ENCODE results near the gene KAT6B. TPM values are rescaled to one million over a fixed set of nuclear protein-coding genes. Genes with fewer than 3 reads are reported as not detected.

KAT6B gene
- total RNA-seq, 1 donor, result 26.3 TPM

DNA sequence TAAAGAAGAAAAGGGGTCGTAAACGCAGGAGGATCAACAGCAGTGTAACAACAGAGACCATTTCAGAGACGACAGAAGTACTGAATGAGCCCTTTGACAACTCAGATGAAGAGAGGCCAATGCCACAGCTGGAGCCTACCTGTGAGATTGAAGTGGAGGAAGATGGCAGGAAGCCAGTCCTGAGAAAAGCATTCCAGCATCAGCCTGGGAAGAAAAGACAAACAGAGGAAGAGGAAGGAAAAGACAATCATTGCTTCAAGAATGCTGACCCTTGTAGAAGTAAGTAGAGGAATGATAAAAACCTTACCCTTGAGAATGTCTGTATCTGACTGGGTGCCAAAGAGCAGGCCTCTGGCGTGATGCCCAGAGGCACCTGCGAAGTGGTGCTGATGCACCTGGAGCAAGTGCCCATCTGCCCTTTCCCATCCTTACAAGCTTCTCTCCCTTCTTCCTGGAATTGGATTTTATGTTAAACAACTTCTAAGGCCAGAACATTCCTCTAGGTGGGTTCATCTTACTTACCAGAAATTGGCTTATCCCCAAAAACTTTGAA, 198.6 kb downstream of the KAT6B start:
- DNase-seq (ENCODE audit: low read depth), result no peak
- TF ChIP-seq, protein P1, sequence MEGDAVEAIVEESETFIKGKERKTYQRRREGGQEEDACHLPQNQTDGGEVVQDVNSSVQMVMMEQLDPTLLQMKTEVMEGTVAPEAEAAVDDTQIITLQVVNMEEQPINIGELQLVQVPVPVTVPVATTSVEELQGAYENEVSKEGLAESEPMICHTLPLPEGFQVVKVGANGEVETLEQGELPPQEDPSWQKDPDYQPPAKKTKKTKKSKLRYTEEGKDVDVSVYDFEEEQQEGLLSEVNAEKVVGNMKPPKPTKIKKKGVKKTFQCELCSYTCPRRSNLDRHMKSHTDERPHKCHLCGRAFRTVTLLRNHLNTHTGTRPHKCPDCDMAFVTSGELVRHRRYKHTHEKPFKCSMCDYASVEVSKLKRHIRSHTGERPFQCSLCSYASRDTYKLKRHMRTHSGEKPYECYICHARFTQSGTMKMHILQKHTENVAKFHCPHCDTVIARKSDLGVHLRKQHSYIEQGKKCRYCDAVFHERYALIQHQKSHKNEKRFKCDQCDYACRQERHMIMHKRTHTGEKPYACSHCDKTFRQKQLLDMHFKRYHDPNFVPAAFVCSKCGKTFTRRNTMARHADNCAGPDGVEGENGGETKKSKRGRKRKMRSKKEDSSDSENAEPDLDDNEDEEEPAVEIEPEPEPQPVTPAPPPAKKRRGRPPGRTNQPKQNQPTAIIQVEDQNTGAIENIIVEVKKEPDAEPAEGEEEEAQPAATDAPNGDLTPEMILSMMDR (IDR thresholded peaks at IDR 0.05; ENCODE audit: insufficient read depth, low read depth, low read length), result no peak
- H3K4me3 ChIP-seq (ENCODE audit: low read depth, low read length), result no peak overlapping the region

GRCh38 chr10:75028049-75028448, 201.6 kb downstream of the KAT6B start:
- TF ChIP-seq, protein P1 (IDR thresholded peaks at IDR 0.05; ENCODE audit: insufficient read depth, low read depth, low read length), result no peak
- H3K4me3 ChIP-seq (ENCODE audit: low read depth, low read length), result no peak overlapping the region

DNA sequence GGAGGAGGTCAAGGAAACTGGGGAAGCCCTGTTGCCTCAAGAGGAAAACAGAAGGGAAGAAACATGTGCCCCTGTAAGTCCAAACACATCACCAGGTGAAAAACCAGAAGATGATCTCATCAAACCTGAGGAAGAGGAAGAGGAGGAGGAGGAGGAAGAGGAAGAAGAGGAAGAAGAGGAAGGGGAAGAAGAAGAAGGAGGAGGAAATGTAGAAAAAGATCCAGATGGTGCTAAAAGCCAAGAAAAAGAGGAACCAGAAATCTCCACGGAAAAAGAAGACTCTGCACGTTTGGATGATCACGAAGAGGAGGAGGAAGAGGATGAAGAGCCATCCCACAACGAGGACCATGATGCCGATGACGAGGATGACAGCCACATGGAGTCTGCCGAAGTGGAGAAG, 202.3 kb downstream of the KAT6B start:
- TF ChIP-seq, protein P1 (IDR thresholded peaks at IDR 0.05; ENCODE audit: insufficient read depth, low read depth, low read length), result no peak
- no peak for DNase-seq (ENCODE audit: low read depth)
- H3K4me3 ChIP-seq (ENCODE audit: low read depth, low read length), result no peak overlapping the region

More at GRCh38 chr10:75028049-75028448, 201.6 kb downstream of the KAT6B start:
- no peak for DNase-seq (ENCODE audit: low read depth)

DNA sequence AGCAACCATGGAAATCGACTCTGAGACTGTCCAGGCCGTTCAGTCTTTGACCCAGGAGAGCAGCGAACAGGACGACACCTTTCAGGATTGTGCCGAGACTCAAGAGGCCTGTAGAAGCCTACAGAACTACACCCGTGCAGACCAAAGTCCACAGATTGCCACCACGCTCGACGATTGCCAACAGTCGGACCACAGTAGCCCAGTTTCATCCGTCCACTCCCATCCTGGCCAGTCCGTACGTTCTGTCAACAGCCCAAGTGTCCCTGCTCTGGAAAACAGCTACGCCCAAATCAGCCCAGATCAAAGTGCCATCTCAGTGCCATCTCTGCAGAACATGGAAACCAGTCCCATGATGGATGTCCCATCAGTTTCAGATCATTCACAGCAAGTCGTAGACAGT, 203.0 kb downstream of the KAT6B start:
- TF ChIP-seq, protein P1 (IDR thresholded peaks at IDR 0.05; ENCODE audit: insufficient read depth, low read depth, low read length), result no peak
- no peak overlapping the region for H3K4me3 ChIP-seq (ENCODE audit: low read depth, low read length)
- no peak for DNase-seq (ENCODE audit: low read depth)

- H3K4me3 ChIP-seq (ENCODE audit: low read depth, low read length), result no peak overlapping the region
- DNase-seq (ENCODE audit: low read depth), result peak; percentile 86
- TF ChIP-seq, protein P1 (IDR thresholded peaks at IDR 0.05; ENCODE audit: insufficient read depth, low read depth, low read length), result no peak
Observed at GRCh38 chr10:75029857-75030256, 203.5 kb downstream of the KAT6B start.

DNA sequence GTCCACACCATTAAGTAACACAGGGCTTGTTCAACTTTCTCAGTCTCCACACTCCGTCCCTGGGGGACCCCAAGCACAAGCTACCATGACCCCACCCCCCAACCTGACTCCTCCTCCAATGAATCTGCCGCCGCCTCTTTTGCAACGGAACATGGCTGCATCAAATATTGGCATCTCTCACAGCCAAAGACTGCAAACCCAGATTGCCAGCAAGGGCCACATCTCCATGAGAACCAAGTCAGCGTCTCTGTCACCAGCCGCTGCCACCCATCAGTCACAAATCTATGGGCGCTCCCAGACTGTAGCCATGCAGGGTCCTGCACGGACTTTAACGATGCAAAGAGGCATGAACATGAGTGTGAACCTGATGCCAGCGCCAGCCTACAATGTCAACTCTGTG, 204.0 kb downstream of the KAT6B start:
- DNase-seq (ENCODE audit: low read depth), result no peak
- TF ChIP-seq, protein P1 (IDR thresholded peaks at IDR 0.05; ENCODE audit: insufficient read depth, low read depth, low read length), result no peak
- H3K4me3 ChIP-seq (ENCODE audit: low read depth, low read length), result no peak overlapping the region

GRCh38 chr10:75032119-75032518, 205.7 kb downstream of the KAT6B start:
- TF ChIP-seq, protein P1 (IDR thresholded peaks at IDR 0.05; ENCODE audit: insufficient read depth, low read depth, low read length), result no peak
- no peak for DNase-seq (ENCODE audit: low read depth)
- H3K4me3 ChIP-seq (ENCODE audit: low read depth, low read length), result no peak overlapping the region
